GM23338 (cell line): ENCODE data around the gene ZBTB46. TPM values are rescaled to one million over a fixed set of nuclear protein-coding genes. Genes with fewer than 3 reads are reported as not detected.

Experiments
- ATAC-seq: fragments of 200-7000 bp; cut with Tn5 transposase; 3 replicates; pipeline ENCODE4 v1.9.1; 2020
- DNase-seq: peaks from one replicate; pipeline ENCODE4 v3.0.0-alpha.2; 2015; ENCODE audit warnings: low spot score
- H2AFZ ChIP-seq: fragments of 200-600 bp; sonication (generic); 2 replicates; pipeline ENCODE4 v1.8.0; 2016; ENCODE audit warnings: antibody characterized with exemption, mild to moderate bottlenecking, moderate library complexity
- H3F3A ChIP-seq: fragments of 200-600 bp; sonication (generic); replicated peaks from 2 replicates; pipeline ENCODE4 v1.8.0; 2017; ENCODE audit warnings: antibody characterized with exemption, mixed run types, low read depth
- H3K27ac ChIP-seq: fragments of 200-600 bp; sonication (generic); 2 replicates; pipeline ENCODE4 v1.6.1; 2016; ENCODE audit warnings: low read depth
- H3K27me3 ChIP-seq: fragments of 200-600 bp; sonication (generic); 2 replicates; pipeline ENCODE4 v1.8.0; 2016; ENCODE audit warnings: mild to moderate bottlenecking, mixed run types, moderate library complexity; ENCODE audit not compliant: insufficient read depth
- H3K36me3 ChIP-seq: fragments of 200-600 bp; sonication (generic); 2 replicates; pipeline ENCODE4 v1.8.0; 2016; ENCODE audit warnings: mild to moderate bottlenecking; ENCODE audit not compliant: insufficient read depth
- H3K4me1 ChIP-seq: fragments of 200-600 bp; sonication (generic); 2 replicates; pipeline ENCODE4 v1.8.0; 2016; ENCODE audit warnings: mild to moderate bottlenecking, moderate library complexity; ENCODE audit not compliant: insufficient read depth
- H3K4me2 ChIP-seq: fragments of 200-600 bp; sonication (generic); 2 replicates; pipeline ENCODE4 v1.7.1; 2017; ENCODE audit warnings: mixed run types
- H3K4me3 ChIP-seq: fragments of 200-600 bp; sonication (generic); 2 replicates; pipeline ENCODE4 v1.6.1; 2016; ENCODE audit warnings: mixed run types
- H3K79me2 ChIP-seq: fragments of 200-600 bp; sonication (generic); replicated peaks from 2 replicates; pipeline ENCODE4 v1.8.0; 2017; ENCODE audit warnings: mild to moderate bottlenecking; ENCODE audit not compliant: insufficient read depth
- H3K9me2 ChIP-seq: fragments of 200-600 bp; sonication (generic); 2 replicates; pipeline ENCODE4 v1.8.0; 2017; ENCODE audit not compliant: insufficient read depth
- H4K20me1 ChIP-seq: fragments of 200-600 bp; sonication (generic); replicated peaks from 2 replicates; pipeline ENCODE4 v1.8.0; 2017; ENCODE audit warnings: mild to moderate bottlenecking; ENCODE audit not compliant: insufficient read depth
- H3K27ac Mint-ChIP-seq: 2 replicates; pipeline ENCODE4 v1.8.0; 2020; ENCODE audit warnings: inconsistent platforms, mild to moderate bottlenecking, moderate library complexity, mixed read lengths
- H3K27me3 Mint-ChIP-seq: 3 replicates; pipeline ENCODE4 v1.8.0; 2022; ENCODE audit warnings: low read depth, mild to moderate bottlenecking, moderate library complexity, mixed read lengths, inconsistent platforms; ENCODE audit not compliant: insufficient read depth, poor library complexity
- H3K36me3 Mint-ChIP-seq: 3 replicates; pipeline ENCODE4 v1.8.0; 2021; ENCODE audit warnings: low read depth, mild to moderate bottlenecking, inconsistent platforms, moderate library complexity, mixed read lengths
- H3K4me1 Mint-ChIP-seq: 3 replicates; pipeline ENCODE4 v1.8.0; 2020; ENCODE audit warnings: mild to moderate bottlenecking, inconsistent platforms, mixed read lengths
- H3K4me3 Mint-ChIP-seq: 3 replicates; pipeline ENCODE4 v1.8.0; 2021; ENCODE audit warnings: moderate library complexity, mild to moderate bottlenecking, inconsistent platforms, mixed read lengths
- H3K9me3 Mint-ChIP-seq: 3 replicates; pipeline ENCODE4 v1.8.0; 2020; ENCODE audit warnings: moderate library complexity, mild to moderate bottlenecking, inconsistent platforms, mixed read lengths
- EZH2 ChIP-seq: fragments of 200-600 bp; sonication (generic); IDR thresholded peaks from one replicate; pipeline ENCODE4 v1.8.0; 2017; ENCODE audit warnings: antibody characterized with exemption, mild to moderate bottlenecking, low read depth; ENCODE audit not compliant: unreplicated experiment
- NANOG ChIP-seq: IDR thresholded peaks from 2 replicates; pipeline ENCODE4 v1.6.1; 2016; ENCODE audit warnings: antibody characterized with exemption, borderline replicate concordance
- POLR2AphosphoS5 ChIP-seq: IDR thresholded peaks from 2 replicates; pipeline ENCODE4 v1.6.1; 2016; ENCODE audit warnings: antibody characterized with exemption, low read depth
- STAT1 ChIP-seq: IDR thresholded peaks from one replicate; pipeline ENCODE4 v1.6.1; 2016; ENCODE audit warnings: antibody characterized with exemption; ENCODE audit not compliant: unreplicated experiment
- ZNF331 ChIP-seq: fragments of 250-450 bp; sonication (Bioruptor Pico); IDR thresholded peaks from 2 replicates; pipeline ENCODE4 v1.5.0; 2020; ENCODE audit warnings: low read depth, mild to moderate bottlenecking, moderate library complexity
- polyA plus RNA-seq: library from polyadenylated mRNA; unstranded; fragments of >200 nt; fragmentation: Nextera tagmentation; extraction: Ambion mirVana; gene quantifications from 2 replicates; pipeline ENCODE4 v1.2.1, GENCODE V29; 2016
- total RNA-seq: library from RNA; depleted of rRNA; stranded (reverse); fragments of >200 nt; shearing (Covaris generic); gene quantifications from 2 replicates; pipeline ENCODE4 v1.2.3, GENCODE V29; 2014
- TF ChIP-seq, protein P1 (sequence below): fragments of 250-450 bp; sonication (Bioruptor Pico); IDR thresholded peaks from 2 replicates; pipeline ENCODE4 v1.5.0; 2020; ENCODE audit warnings: mild to moderate bottlenecking, moderate library complexity
- TF ChIP-seq, protein P2 (sequence below): IDR thresholded peaks from one replicate; pipeline ENCODE4 v1.6.1; 2018; ENCODE audit warnings: antibody characterized with exemption; ENCODE audit not compliant: unreplicated experiment
- TF ChIP-seq, protein P3 (sequence below), 2 experiments: fragments of 200-600 bp in 1 of 2; sonication (generic) in 1 of 2; conservative IDR thresholded peaks; 2 replicates each; pipeline versions ENCODE4 v1.5.1 to v1.6.1; 2016 to 2017; ENCODE audit warnings: antibody characterized with exemption in 2 of 2, low read depth in 2 of 2, mild to moderate bottlenecking in 2 of 2, moderate library complexity in 1 of 2

ZBTB46 gene
- total and polyA plus RNA-seq, 2 experiments from 2014 or later = 3.2 to 26.9 TPM

DNA sequence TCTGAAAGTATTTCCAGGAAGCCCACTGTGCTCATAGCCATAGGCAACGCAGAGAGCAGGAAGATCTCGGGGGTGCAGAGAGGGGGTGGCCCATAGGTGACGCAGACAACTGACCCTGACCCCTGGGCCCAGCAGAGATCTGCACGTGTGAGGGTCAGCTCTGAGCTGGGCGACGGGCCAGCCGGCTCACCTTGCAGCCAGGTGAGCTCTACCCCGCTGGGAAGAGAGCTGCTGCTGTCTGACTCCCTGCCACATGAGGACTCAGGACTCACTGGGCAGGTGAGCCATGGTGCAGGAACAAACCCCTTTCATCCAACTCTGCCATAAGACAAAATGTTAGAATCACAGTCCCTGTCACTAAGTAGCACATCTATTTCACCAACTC is 19.6 kb downstream of the ZBTB46 start:
- Mint-ChIP-seq H3K27me3 (peaks cover 15% of the 10 kb centered on the region), H3K4me1 (peaks cover 7% of the 10 kb centered on the region; the same call in 2 of the 3 replicates), H3K27ac (no peak overlapping the region; the same call in 1 of the 2 replicates), H3K36me3 (peaks cover 11% of the 10 kb centered on the region; the same call in 2 of the 3 replicates), H3K9me3 (peaks cover 8% of the 10 kb centered on the region), H3K4me3 (no peak overlapping the region)
- Histone ChIP-seq H3K27me3 (no peaks in the 10 kb centered on the region), H3K79me2 (peaks cover 53% of the 10 kb centered on the region), H3K9me2 (no peaks in the 10 kb centered on the region), H4K20me1 (peaks cover 4% of the 10 kb centered on the region; the same call in 1 of the 2 replicates), H3K4me1 (no peaks in the 10 kb centered on the region), H3K27ac (no peak overlapping the region), H3K36me3 (no peaks in the 10 kb centered on the region), H2AFZ (no peak overlapping the region), H3F3A (0 out of 2 replicates have a peak, but pooled peaks cover 5% of the 10 kb centered on the region), H3K4me2 (no peak overlapping the region), H3K4me3 (no peak overlapping the region)
- TF ChIP-seq, protein P1, sequence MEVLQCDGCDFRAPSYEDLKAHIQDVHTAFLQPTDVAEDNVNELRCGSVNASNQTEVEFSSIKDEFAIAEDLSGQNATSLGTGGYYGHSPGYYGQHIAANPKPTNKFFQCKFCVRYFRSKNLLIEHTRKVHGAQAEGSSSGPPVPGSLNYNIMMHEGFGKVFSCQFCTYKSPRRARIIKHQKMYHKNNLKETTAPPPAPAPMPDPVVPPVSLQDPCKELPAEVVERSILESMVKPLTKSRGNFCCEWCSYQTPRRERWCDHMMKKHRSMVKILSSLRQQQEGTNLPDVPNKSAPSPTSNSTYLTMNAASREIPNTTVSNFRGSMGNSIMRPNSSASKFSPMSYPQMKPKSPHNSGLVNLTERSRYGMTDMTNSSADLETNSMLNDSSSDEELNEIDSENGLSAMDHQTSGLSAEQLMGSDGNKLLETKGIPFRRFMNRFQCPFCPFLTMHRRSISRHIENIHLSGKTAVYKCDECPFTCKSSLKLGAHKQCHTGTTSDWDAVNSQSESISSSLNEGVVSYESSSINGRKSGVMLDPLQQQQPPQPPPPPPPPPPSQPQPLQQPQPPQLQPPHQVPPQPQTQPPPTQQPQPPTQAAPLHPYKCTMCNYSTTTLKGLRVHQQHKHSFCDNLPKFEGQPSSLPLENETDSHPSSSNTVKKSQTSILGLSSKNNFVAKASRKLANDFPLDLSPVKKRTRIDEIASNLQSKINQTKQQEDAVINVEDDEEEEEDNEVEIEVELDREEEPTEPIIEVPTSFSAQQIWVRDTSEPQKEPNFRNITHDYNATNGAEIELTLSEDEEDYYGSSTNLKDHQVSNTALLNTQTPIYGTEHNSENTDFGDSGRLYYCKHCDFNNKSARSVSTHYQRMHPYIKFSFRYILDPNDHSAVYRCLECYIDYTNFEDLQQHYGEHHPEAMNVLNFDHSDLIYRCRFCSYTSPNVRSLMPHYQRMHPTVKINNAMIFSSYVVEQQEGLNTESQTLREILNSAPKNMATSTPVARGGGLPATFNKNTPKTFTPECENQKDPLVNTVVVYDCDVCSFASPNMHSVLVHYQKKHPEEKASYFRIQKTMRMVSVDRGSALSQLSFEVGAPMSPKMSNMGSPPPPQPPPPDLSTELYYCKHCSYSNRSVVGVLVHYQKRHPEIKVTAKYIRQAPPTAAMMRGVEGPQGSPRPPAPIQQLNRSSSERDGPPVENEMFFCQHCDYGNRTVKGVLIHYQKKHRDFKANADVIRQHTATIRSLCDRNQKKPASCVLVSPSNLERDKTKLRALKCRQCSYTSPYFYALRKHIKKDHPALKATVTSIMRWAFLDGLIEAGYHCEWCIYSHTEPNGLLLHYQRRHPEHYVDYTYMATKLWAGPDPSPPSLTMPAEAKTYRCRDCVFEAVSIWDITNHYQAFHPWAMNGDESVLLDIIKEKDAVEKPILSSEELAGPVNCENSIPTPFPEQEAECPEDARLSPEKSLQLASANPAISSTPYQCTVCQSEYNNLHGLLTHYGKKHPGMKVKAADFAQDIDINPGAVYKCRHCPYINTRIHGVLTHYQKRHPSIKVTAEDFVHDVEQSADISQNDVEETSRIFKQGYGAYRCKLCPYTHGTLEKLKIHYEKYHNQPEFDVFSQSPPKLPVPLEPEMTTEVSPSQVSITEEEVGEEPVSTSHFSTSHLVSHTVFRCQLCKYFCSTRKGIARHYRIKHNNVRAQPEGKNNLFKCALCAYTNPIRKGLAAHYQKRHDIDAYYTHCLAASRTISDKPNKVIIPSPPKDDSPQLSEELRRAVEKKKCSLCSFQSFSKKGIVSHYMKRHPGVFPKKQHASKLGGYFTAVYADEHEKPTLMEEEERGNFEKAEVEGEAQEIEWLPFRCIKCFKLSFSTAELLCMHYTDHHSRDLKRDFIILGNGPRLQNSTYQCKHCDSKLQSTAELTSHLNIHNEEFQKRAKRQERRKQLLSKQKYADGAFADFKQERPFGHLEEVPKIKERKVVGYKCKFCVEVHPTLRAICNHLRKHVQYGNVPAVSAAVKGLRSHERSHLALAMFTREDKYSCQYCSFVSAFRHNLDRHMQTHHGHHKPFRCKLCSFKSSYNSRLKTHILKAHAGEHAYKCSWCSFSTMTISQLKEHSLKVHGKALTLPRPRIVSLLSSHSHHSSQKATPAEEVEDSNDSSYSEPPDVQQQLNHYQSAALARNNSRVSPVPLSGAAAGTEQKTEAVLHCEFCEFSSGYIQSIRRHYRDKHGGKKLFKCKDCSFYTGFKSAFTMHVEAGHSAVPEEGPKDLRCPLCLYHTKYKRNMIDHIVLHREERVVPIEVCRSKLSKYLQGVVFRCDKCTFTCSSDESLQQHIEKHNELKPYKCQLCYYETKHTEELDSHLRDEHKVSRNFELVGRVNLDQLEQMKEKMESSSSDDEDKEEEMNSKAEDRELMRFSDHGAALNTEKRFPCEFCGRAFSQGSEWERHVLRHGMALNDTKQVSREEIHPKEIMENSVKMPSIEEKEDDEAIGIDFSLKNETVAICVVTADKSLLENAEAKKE = no peak
- no peak for TF ChIP-seq POLR2AphosphoS5
- TF ChIP-seq ZNF331 = no peak
- TF ChIP-seq STAT1 = no peak
- TF ChIP-seq, protein P2, sequence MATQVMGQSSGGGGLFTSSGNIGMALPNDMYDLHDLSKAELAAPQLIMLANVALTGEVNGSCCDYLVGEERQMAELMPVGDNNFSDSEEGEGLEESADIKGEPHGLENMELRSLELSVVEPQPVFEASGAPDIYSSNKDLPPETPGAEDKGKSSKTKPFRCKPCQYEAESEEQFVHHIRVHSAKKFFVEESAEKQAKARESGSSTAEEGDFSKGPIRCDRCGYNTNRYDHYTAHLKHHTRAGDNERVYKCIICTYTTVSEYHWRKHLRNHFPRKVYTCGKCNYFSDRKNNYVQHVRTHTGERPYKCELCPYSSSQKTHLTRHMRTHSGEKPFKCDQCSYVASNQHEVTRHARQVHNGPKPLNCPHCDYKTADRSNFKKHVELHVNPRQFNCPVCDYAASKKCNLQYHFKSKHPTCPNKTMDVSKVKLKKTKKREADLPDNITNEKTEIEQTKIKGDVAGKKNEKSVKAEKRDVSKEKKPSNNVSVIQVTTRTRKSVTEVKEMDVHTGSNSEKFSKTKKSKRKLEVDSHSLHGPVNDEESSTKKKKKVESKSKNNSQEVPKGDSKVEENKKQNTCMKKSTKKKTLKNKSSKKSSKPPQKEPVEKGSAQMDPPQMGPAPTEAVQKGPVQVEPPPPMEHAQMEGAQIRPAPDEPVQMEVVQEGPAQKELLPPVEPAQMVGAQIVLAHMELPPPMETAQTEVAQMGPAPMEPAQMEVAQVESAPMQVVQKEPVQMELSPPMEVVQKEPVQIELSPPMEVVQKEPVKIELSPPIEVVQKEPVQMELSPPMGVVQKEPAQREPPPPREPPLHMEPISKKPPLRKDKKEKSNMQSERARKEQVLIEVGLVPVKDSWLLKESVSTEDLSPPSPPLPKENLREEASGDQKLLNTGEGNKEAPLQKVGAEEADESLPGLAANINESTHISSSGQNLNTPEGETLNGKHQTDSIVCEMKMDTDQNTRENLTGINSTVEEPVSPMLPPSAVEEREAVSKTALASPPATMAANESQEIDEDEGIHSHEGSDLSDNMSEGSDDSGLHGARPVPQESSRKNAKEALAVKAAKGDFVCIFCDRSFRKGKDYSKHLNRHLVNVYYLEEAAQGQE = no peak
- TF ChIP-seq, protein P3, sequence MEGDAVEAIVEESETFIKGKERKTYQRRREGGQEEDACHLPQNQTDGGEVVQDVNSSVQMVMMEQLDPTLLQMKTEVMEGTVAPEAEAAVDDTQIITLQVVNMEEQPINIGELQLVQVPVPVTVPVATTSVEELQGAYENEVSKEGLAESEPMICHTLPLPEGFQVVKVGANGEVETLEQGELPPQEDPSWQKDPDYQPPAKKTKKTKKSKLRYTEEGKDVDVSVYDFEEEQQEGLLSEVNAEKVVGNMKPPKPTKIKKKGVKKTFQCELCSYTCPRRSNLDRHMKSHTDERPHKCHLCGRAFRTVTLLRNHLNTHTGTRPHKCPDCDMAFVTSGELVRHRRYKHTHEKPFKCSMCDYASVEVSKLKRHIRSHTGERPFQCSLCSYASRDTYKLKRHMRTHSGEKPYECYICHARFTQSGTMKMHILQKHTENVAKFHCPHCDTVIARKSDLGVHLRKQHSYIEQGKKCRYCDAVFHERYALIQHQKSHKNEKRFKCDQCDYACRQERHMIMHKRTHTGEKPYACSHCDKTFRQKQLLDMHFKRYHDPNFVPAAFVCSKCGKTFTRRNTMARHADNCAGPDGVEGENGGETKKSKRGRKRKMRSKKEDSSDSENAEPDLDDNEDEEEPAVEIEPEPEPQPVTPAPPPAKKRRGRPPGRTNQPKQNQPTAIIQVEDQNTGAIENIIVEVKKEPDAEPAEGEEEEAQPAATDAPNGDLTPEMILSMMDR (conservative IDR thresholded peaks at IDR 0.05; ENCODE audit: low read depth in 2 of 2) = no peak
- TF ChIP-seq NANOG = no peak
- no peak for TF ChIP-seq EZH2
- ATAC-seq = peak; percentile 34
- no peak for DNase-seq
